ENCODE results near the gene ATP8A1. TPM values are rescaled to one million over a fixed set of nuclear protein-coding genes. Genes with fewer than 3 reads are reported as not detected.
"Not testable (repeated sequence)": the region's sequence is repeated elsewhere in the genome, so short reads cannot be mapped to it uniquely, and the experiment has no call there.

ATP8A1 gene
- total RNA-seq, 2 donors from 2014 or later: 15.2 to 24.7 TPM

DNA sequence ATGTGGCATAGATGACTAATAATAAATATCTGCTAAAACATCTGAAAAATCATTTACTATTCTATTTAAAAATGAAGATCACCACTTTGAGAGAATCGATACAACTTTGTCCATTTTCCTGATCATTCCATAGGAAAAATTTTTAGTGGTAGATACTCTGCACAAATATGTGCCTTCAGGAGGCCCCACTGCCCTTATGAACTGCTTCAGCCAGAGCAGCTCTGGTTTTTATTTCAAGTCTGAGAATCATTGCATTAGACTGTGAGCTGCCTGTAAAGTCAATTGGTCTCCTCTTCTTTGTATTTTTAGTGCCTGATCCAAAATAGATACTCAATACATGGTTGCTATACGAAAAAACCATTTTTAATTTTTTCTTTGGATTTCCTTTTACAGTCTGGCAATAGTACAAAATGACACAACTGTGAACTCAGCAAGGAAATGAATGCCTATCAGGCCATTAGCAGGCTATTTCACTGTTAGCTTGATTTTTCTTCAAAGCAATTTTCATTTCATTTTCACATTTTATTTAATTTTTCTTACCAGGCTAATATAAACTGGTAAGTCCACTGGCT is 190.5 kb downstream of the ATP8A1 start:
- ATAC-seq (ENCODE audit: insufficient number of reproducible peaks, low FRiP score, low read depth): no peak
- no peaks in the 10 kb centered on the region for H3K4me1 ChIP-seq (ENCODE audit: control insufficient read depth in 1 of 2, low read depth in 2 of 2)
- H3K27me3 ChIP-seq (replicated peaks; ENCODE audit: insufficient read depth): no peaks in the 10 kb centered on the region
- H3K4me3 ChIP-seq: no peak overlapping the region
- no peaks in the 10 kb centered on the region for H3K36me3 ChIP-seq
- TF ChIP-seq, protein P1, sequence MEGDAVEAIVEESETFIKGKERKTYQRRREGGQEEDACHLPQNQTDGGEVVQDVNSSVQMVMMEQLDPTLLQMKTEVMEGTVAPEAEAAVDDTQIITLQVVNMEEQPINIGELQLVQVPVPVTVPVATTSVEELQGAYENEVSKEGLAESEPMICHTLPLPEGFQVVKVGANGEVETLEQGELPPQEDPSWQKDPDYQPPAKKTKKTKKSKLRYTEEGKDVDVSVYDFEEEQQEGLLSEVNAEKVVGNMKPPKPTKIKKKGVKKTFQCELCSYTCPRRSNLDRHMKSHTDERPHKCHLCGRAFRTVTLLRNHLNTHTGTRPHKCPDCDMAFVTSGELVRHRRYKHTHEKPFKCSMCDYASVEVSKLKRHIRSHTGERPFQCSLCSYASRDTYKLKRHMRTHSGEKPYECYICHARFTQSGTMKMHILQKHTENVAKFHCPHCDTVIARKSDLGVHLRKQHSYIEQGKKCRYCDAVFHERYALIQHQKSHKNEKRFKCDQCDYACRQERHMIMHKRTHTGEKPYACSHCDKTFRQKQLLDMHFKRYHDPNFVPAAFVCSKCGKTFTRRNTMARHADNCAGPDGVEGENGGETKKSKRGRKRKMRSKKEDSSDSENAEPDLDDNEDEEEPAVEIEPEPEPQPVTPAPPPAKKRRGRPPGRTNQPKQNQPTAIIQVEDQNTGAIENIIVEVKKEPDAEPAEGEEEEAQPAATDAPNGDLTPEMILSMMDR (IDR thresholded peaks at IDR 0.05): no peak
- no peaks in the 10 kb centered on the region for H3K9me3 ChIP-seq
- H3K27ac ChIP-seq: no peak overlapping the region
- no peak for DNase-seq (ENCODE audit: low spot score)

DNA sequence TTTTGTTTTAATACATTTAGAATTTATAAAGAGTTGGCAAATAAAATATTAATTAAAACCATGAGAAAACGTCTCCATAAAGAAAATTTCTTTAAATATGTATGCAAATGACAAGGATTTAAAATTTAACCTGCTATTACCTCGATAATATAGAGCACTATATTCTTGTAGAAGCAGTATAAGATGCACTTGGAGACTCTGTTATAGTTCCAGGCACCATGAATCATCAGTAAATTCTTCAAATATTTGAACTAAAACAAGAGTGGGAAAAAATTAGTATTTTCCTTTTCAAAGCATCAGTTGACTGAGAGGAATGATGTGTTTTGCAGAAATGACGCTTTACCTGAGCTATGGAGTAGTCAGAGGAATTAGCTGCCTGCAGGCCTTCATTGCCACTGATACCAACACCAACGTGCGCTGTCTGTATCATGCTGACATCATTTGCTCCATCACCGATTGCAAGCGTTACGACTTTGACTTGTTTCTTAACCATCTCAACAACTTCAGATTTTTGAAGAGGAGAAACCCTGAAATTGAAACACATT is 192.3 kb downstream of the ATP8A1 start:
- no peaks in the 10 kb centered on the region for H3K27me3 ChIP-seq (replicated peaks; ENCODE audit: insufficient read depth)
- no peaks in the 10 kb centered on the region for H3K36me3 ChIP-seq
- no peaks in the 10 kb centered on the region for H3K4me1 ChIP-seq (ENCODE audit: control insufficient read depth in 1 of 2, low read depth in 2 of 2)
- ATAC-seq (ENCODE audit: insufficient number of reproducible peaks, low FRiP score, low read depth) (no peak), DNase-seq (ENCODE audit: low spot score) (no peak)
- no peaks in the 10 kb centered on the region for H3K9me3 ChIP-seq
- H3K4me3 ChIP-seq: no peak overlapping the region
- TF ChIP-seq, protein P1 (IDR thresholded peaks at IDR 0.05): no peak
- H3K27ac ChIP-seq: no peak overlapping the region

DNA sequence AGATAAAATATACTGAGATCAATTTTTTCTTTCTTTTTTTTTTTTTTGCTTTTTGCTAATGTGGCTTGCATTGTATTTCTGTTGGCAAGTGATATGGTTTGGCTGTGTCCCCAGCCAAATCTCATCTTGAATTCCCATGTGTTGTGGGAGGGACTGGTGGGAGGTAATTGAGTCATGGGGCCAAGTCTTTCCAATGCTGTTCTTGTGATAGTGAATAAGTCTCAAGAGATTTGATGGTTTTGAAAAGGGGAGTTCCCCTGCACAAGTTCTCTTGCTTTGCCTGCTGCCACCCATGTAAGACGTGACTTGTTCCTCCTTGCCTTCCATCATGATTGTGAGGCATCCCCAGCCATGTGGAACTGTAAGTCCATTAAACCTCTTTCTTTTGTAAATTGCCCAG is 195.7 kb downstream of the ATP8A1 start:
- not testable (repeated sequence) for H3K27ac ChIP-seq; H3K4me3 ChIP-seq; H3K36me3 ChIP-seq; DNase-seq (ENCODE audit: low spot score); ATAC-seq (ENCODE audit: insufficient number of reproducible peaks, low FRiP score, low read depth); H3K4me1 ChIP-seq (ENCODE audit: control insufficient read depth in 1 of 2, low read depth in 2 of 2); H3K9me3 ChIP-seq; H3K27me3 ChIP-seq (replicated peaks; ENCODE audit: insufficient read depth)

DNA sequence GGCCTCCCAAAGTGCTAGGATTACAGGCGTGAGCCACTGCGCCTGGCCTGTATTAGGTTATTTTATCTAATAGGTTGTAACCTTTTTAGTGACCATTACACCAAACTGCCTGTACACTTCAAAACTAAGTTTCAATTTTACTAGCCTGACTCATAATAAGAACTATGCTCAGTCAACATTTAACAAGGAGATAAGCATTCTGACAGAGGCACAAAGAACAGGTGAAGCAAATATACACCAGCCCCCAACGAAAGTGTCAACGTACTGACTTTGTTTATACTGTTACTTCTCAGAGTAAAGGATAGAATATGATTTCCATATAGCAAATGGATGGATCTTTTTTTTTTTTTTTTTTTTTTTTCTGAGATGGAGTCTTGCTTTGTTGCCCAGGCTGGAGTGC is 196.9 kb downstream of the ATP8A1 start:
- no peaks in the 10 kb centered on the region for H3K36me3 ChIP-seq
- H3K9me3 ChIP-seq: no peaks in the 10 kb centered on the region
- no peak for ATAC-seq (ENCODE audit: insufficient number of reproducible peaks, low FRiP score, low read depth)
- H3K4me3 ChIP-seq: no peak overlapping the region
- TF ChIP-seq, protein P1 (IDR thresholded peaks at IDR 0.05): no peak
- no peaks in the 10 kb centered on the region for H3K27me3 ChIP-seq (replicated peaks; ENCODE audit: insufficient read depth)
- no peak for DNase-seq (ENCODE audit: low spot score)
- H3K4me1 ChIP-seq (ENCODE audit: control insufficient read depth in 1 of 2, low read depth in 2 of 2): no peaks in the 10 kb centered on the region
- no peak overlapping the region for H3K27ac ChIP-seq

GRCh38 chr4:42458657-42459056 is 198.2 kb downstream of the ATP8A1 start:
- H3K4me3 ChIP-seq: no peak overlapping the region
- H3K27me3 ChIP-seq (replicated peaks; ENCODE audit: insufficient read depth): no peaks in the 10 kb centered on the region
- H3K4me1 ChIP-seq (ENCODE audit: control insufficient read depth in 1 of 2, low read depth in 2 of 2): no peaks in the 10 kb centered on the region
- no peaks in the 10 kb centered on the region for H3K9me3 ChIP-seq
- H3K27ac ChIP-seq: no peak overlapping the region
- DNase-seq (ENCODE audit: low spot score): no peak
- H3K36me3 ChIP-seq: no peaks in the 10 kb centered on the region
- no peak for ATAC-seq (ENCODE audit: insufficient number of reproducible peaks, low FRiP score, low read depth)
- TF ChIP-seq, protein P1 (IDR thresholded peaks at IDR 0.05): no peak

Data from thoracic aorta (tissue), 2 donors.